ENCODE data around the gene KMO. TPM values are rescaled to one million over a fixed set of nuclear protein-coding genes. Genes with fewer than 3 reads are reported as not detected.

Gene KMO
- total and polyA plus RNA-seq, 4 donors: 10.2 to 37.3 (median 19.6) TPM

- DNase-seq (ENCODE audit: low spot score): no peak
- TF ChIP-seq, protein P1, sequence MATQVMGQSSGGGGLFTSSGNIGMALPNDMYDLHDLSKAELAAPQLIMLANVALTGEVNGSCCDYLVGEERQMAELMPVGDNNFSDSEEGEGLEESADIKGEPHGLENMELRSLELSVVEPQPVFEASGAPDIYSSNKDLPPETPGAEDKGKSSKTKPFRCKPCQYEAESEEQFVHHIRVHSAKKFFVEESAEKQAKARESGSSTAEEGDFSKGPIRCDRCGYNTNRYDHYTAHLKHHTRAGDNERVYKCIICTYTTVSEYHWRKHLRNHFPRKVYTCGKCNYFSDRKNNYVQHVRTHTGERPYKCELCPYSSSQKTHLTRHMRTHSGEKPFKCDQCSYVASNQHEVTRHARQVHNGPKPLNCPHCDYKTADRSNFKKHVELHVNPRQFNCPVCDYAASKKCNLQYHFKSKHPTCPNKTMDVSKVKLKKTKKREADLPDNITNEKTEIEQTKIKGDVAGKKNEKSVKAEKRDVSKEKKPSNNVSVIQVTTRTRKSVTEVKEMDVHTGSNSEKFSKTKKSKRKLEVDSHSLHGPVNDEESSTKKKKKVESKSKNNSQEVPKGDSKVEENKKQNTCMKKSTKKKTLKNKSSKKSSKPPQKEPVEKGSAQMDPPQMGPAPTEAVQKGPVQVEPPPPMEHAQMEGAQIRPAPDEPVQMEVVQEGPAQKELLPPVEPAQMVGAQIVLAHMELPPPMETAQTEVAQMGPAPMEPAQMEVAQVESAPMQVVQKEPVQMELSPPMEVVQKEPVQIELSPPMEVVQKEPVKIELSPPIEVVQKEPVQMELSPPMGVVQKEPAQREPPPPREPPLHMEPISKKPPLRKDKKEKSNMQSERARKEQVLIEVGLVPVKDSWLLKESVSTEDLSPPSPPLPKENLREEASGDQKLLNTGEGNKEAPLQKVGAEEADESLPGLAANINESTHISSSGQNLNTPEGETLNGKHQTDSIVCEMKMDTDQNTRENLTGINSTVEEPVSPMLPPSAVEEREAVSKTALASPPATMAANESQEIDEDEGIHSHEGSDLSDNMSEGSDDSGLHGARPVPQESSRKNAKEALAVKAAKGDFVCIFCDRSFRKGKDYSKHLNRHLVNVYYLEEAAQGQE (IDR thresholded peaks at IDR 0.05): no peak
- TF ChIP-seq RXRA (IDR thresholded peaks at IDR 0.05) (no peak), GABPA (IDR thresholded peaks at IDR 0.05 in 1 of 2, conservative IDR thresholded peaks at IDR 0.05 in 1 of 2) (no peak), FOXA1 (IDR thresholded peaks at IDR 0.05) (no peak), EGR1 (IDR thresholded peaks at IDR 0.05; ENCODE audit: low read depth in 2 of 2) (no peak), HNF4G (IDR thresholded peaks at IDR 0.05) (no peak), NR2F2 (IDR thresholded peaks at IDR 0.05) (no peak), TAF1 (conservative IDR thresholded peaks at IDR 0.05) (no peak), RAD21 (IDR thresholded peaks at IDR 0.05) (no peak), HNF4A (conservative IDR thresholded peaks at IDR 0.05) (no peak), ATF3 (IDR thresholded peaks at IDR 0.05) (no peak), YY1 (IDR thresholded peaks at IDR 0.05) (no peak), JUND (IDR thresholded peaks at IDR 0.05) (no peak), FOXA2 (IDR thresholded peaks at IDR 0.05) (no peak), SP1 (IDR thresholded peaks at IDR 0.05) (no peak)
- TF ChIP-seq, protein P2, sequence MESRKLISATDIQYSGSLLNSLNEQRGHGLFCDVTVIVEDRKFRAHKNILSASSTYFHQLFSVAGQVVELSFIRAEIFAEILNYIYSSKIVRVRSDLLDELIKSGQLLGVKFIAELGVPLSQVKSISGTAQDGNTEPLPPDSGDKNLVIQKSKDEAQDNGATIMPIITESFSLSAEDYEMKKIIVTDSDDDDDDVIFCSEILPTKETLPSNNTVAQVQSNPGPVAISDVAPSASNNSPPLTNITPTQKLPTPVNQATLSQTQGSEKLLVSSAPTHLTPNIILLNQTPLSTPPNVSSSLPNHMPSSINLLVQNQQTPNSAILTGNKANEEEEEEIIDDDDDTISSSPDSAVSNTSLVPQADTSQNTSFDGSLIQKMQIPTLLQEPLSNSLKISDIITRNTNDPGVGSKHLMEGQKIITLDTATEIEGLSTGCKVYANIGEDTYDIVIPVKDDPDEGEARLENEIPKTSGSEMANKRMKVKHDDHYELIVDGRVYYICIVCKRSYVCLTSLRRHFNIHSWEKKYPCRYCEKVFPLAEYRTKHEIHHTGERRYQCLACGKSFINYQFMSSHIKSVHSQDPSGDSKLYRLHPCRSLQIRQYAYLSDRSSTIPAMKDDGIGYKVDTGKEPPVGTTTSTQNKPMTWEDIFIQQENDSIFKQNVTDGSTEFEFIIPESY (IDR thresholded peaks at IDR 0.05): no peak
- TF ChIP-seq, protein P3, sequence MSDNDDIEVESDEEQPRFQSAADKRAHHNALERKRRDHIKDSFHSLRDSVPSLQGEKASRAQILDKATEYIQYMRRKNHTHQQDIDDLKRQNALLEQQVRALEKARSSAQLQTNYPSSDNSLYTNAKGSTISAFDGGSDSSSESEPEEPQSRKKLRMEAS (IDR thresholded peaks at IDR 0.05): no peak
- TF ChIP-seq, protein P4, sequence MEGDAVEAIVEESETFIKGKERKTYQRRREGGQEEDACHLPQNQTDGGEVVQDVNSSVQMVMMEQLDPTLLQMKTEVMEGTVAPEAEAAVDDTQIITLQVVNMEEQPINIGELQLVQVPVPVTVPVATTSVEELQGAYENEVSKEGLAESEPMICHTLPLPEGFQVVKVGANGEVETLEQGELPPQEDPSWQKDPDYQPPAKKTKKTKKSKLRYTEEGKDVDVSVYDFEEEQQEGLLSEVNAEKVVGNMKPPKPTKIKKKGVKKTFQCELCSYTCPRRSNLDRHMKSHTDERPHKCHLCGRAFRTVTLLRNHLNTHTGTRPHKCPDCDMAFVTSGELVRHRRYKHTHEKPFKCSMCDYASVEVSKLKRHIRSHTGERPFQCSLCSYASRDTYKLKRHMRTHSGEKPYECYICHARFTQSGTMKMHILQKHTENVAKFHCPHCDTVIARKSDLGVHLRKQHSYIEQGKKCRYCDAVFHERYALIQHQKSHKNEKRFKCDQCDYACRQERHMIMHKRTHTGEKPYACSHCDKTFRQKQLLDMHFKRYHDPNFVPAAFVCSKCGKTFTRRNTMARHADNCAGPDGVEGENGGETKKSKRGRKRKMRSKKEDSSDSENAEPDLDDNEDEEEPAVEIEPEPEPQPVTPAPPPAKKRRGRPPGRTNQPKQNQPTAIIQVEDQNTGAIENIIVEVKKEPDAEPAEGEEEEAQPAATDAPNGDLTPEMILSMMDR (IDR thresholded peaks at IDR 0.05; ENCODE audit: low read depth, low read length, missing input control): no peak
- Histone ChIP-seq H3K27ac (ENCODE audit: low read depth in 1 of 2, low read length in 2 of 2) (no peak overlapping the region), H3K4me1 (ENCODE audit: control insufficient read depth in 4 of 4, insufficient read depth in 4 of 4, low read length in 3 of 4) (peaks cover 2 to 19% (median 16%) of the 10 kb centered on the region in 4 donors), H3K9ac (ENCODE audit: low read depth in 1 of 2, low read length in 2 of 2) (no peak overlapping the region), H3K4me3 (ENCODE audit: low read depth in 1 of 3, low read length in 3 of 3) (no peak overlapping the region), H3K27me3 (ENCODE audit: control insufficient read depth in 4 of 4, insufficient read depth in 4 of 4, low read length in 3 of 4) (no peaks in the 10 kb centered on the region), H3K36me3 (ENCODE audit: control insufficient read depth in 4 of 4, insufficient read depth in 3 of 4, low read depth in 1 of 4, low read length in 3 of 4) (peaks cover 0 to 8% (median 0%) of the 10 kb centered on the region in 4 donors), H3K9me3 (ENCODE audit: control insufficient read depth in 4 of 4, low read length in 3 of 4) (no peaks in the 10 kb centered on the region)
- 93% methylated on average over 5 of the region's 5 CpGs for WGBS
These were observed 74.4 kb downstream of the KMO start for GRCh38 chr1:241606544-241606943.
